HepG2 (cell line): Measurements from ENCODE around the gene SGF29. TPM values are rescaled to one million over a fixed set of nuclear protein-coding genes. Genes with fewer than 3 reads are reported as not detected.
"Not testable (repeated sequence)": the region's sequence is repeated elsewhere in the genome, so short reads cannot be mapped to it uniquely, and the experiment has no call there.

Experiments
- ATAC-seq: fragments of 200-7000 bp; cut with Tn5 transposase; 3 replicates; pipeline ENCODE4 v1.9.1; 2020; ENCODE audit warnings: mild to moderate bottlenecking, moderate library complexity
- BruUV-seq: library from RNA; stranded (reverse); fragments of 400-500 nt; replicated peaks from 2 replicates; lab custom pipeline; 2021; lab: Mats Ljungman, UMichigan
- CTCF ChIA-PET: fragments of 300-600 bp; formaldehyde crosslinking; extraction: SDS; loops from one replicate; lab custom pipeline; 2021; ENCODE audit warnings: low total read pairs, inconsistent platforms, low intra/inter-chr PET ratio; lab: Yijun Ruan, JAX
- POLR2A ChIA-PET: fragments of 350-600 bp; sonication (Branson Sonifier 250); formaldehyde crosslinking; loops from one replicate; lab custom pipeline; 2020; ENCODE audit warnings: antibody characterized with exemption, inconsistent platforms; lab: Yijun Ruan, JAX
- DNase-seq: peaks from one replicate; pipeline ENCODE4 v3.0.0-alpha.2; 2015; ENCODE audit warnings: low spot score
- FAIRE-seq: peaks from 3 replicates; lab custom pipeline; 2011; peaks lifted over from hg19 to GRCh38; lab: Jason Lieb, UNC
- H2AFZ ChIP-seq: one replicate; pipeline ENCODE4 v1.6.1; 2011; ENCODE audit warnings: low read length, inconsistent platforms
- H3K27ac ChIP-seq: fragments of 300-600 bp; 3 replicates; pipeline ENCODE4 v1.8.0; 2011; ENCODE audit warnings: mixed run types, mild to moderate bottlenecking, mixed read lengths, low read length, inconsistent platforms; ENCODE audit not compliant: insufficient read depth; ENCODE audit errors: extremely low read length
- H3K27me3 ChIP-seq, 2 experiments: fragments of 200-600 bp in 1 of 2; 2 replicates in 1 of 2; 3 replicates in 1 of 2; pipeline versions ENCODE4 v1.6.0 to v1.8.0; 2011; ENCODE audit warnings: low read length in 2 of 2, mild to moderate bottlenecking in 2 of 2, moderate library complexity in 2 of 2, inconsistent platforms in 1 of 2; ENCODE audit not compliant: insufficient read depth in 2 of 2, control insufficient read depth in 1 of 2
- H3K36me3 ChIP-seq, 2 experiments: fragments of 200-600 bp in 1 of 2; replicated peaks in 1 of 2; 2 replicates in 1 of 2; 3 replicates in 1 of 2; pipeline versions ENCODE4 v1.5.1 to v1.8.0; 2011; ENCODE audit warnings: low read length in 2 of 2, inconsistent platforms in 1 of 2; ENCODE audit not compliant: insufficient read depth in 2 of 2, control insufficient read depth in 1 of 2
- H3K4me1 ChIP-seq: 2 replicates; pipeline ENCODE4 v1.5.1; 2012; ENCODE audit warnings: low read length, inconsistent platforms; ENCODE audit not compliant: insufficient read depth
- H3K4me2 ChIP-seq: 2 replicates; pipeline ENCODE4 v1.6.0; 2011; ENCODE audit warnings: low read depth, low read length, inconsistent platforms
- H3K4me3 ChIP-seq, 3 experiments: fragments of 200-600 bp in 1 of 3; sonication (generic), shearing (Covaris generic) in 1 of 3; replicated peaks in 1 of 3; 2 replicates each; pipeline ENCODE4 v1.5.1; 2011 to 2016; ENCODE audit warnings: low read length in 3 of 3, inconsistent platforms in 2 of 3, low read depth in 2 of 3, mild to moderate bottlenecking in 2 of 3, control low read depth in 1 of 3, mixed read lengths in 1 of 3; ENCODE audit not compliant: insufficient read depth in 1 of 3
- H3K79me2 ChIP-seq: one replicate; pipeline ENCODE4 v1.6.1; 2011; ENCODE audit warnings: low read length, inconsistent platforms; ENCODE audit not compliant: insufficient read depth
- H3K9ac ChIP-seq: 2 replicates; pipeline ENCODE4 v1.6.0; 2011; ENCODE audit warnings: mild to moderate bottlenecking, low read depth, low read length, inconsistent platforms; ENCODE audit not compliant: insufficient read depth
- H3K9me3 ChIP-seq: 2 replicates; pipeline ENCODE4 v1.5.1; 2012; ENCODE audit warnings: mild to moderate bottlenecking, low read length
- H4K20me1 ChIP-seq: 2 replicates; pipeline ENCODE4 v1.6.0; 2011; ENCODE audit warnings: inconsistent platforms, mild to moderate bottlenecking, low read length, moderate library complexity; ENCODE audit not compliant: insufficient read depth
- GRHL1 ChIP-seq: sonication (generic); formaldehyde crosslinking; conservative IDR thresholded peaks from 2 replicates; pipeline ENCODE4 v1.8.0; 2022; ENCODE audit warnings: missing genetic modification reagents
- GTF2F1 ChIP-seq: fragments of 150-350 bp; IDR thresholded peaks from 2 replicates; pipeline ENCODE4 v1.6.1; 2014; ENCODE audit warnings: low read length
- KDM2A ChIP-seq: sonication (generic); formaldehyde crosslinking; IDR thresholded peaks from 2 replicates; pipeline ENCODE4 v1.4.0; 2020; ENCODE audit warnings: low read depth, missing genetic modification reagents, borderline replicate concordance
- NPAS2 ChIP-seq: sonication (generic); formaldehyde crosslinking; IDR thresholded peaks from 2 replicates; pipeline ENCODE4 v1.8.0; 2022; ENCODE audit warnings: mild to moderate bottlenecking, missing genetic modification reagents, borderline replicate concordance
- PHF5A ChIP-seq: IDR thresholded peaks from one replicate; pipeline ENCODE4 v1.6.1; 2018; ENCODE audit warnings: low read depth, missing genetic modification reagents; ENCODE audit not compliant: unreplicated experiment
- ZNF12 ChIP-seq: sonication (generic); formaldehyde crosslinking; IDR thresholded peaks from 2 replicates; pipeline ENCODE4 v1.5.0; 2020; ENCODE audit warnings: missing genetic modification reagents
- ZNF263 ChIP-seq: sonication (generic); formaldehyde crosslinking; IDR thresholded peaks from 2 replicates; pipeline ENCODE4 v1.4.0; 2020; ENCODE audit warnings: missing genetic modification reagents
- ZNF468 ChIP-seq: sonication (generic); formaldehyde crosslinking; IDR thresholded peaks from 2 replicates; pipeline ENCODE4 v1.8.0; 2022; ENCODE audit warnings: mild to moderate bottlenecking, moderate library complexity, missing genetic modification reagents
- ZNF724P ChIP-seq: sonication (generic); formaldehyde crosslinking; IDR thresholded peaks from 2 replicates; pipeline ENCODE4 v1.8.0; 2022; ENCODE audit warnings: missing genetic modification reagents, borderline replicate concordance
- ZNF75D ChIP-seq: sonication (generic); formaldehyde crosslinking; IDR thresholded peaks from 2 replicates; pipeline ENCODE4 v1.8.1; 2023; ENCODE audit warnings: missing genetic modification reagents, mild to moderate bottlenecking, borderline replicate concordance
- WGBS: methylation state at CpG from one replicate; pipeline ENCODE4 v1.1.6; 2017; ENCODE audit warnings: low lambda C conversion rate; 5-methylcytosine and 5-hydroxymethylcytosine counted together
- in situ Hi-C: cut with HindIII; loops from 2 replicates; pipeline ENCODE4 v1.10.0; 2017; ENCODE audit warnings: low pct_unique_long_range_greater_than_20kb; ENCODE audit not compliant: extremely low pct_ligation_motif_present
- intact Hi-C: fragments of 100-400 bp; cut with micrococcal nuclease; formaldehyde crosslinking; loops from one replicate; pipeline ENCODE4 v1.10.0; 2022; ENCODE audit not compliant: unreplicated experiment
- polyA plus RNA-seq, 8 experiments: library from polyadenylated mRNA; depleted of rRNA in 3 of 8; stranded (reverse) in 7 of 8; unstranded in 1 of 8; fragments of >200 nt; fragmentation: Illumina TruSeq in 4 of 8; extraction: Trizol in 4 of 8; gene quantifications; 2 replicates each; pipeline versions ENCODE4 v1.2.1 to v1.2.3, GENCODE V29; 2011 to 2016; ENCODE audit warnings: low read depth in 4 of 8, missing spikeins in 1 of 8, mixed read lengths in 1 of 8; ENCODE audit not compliant: insufficient read depth in 1 of 8
- total RNA-seq, 5 experiments: library from RNA; depleted of rRNA; stranded (reverse); fragments of >200 nt; fragmentation: Illumina TruSeq; extraction: Trizol; gene quantifications; 2 replicates each; pipeline ENCODE4 v1.2.3, GENCODE V29; 2016; ENCODE audit warnings: low read depth in 1 of 5
- TF ChIP-seq, protein P1 (sequence below): sonication (generic); formaldehyde crosslinking; conservative IDR thresholded peaks from 2 replicates; pipeline ENCODE4 v1.4.0; 2020; ENCODE audit warnings: mild to moderate bottlenecking, missing genetic modification reagents, moderate library complexity
- TF ChIP-seq, protein P2 (sequence below): sonication (generic); formaldehyde crosslinking; IDR thresholded peaks from 2 replicates; pipeline ENCODE4 v1.8.1; 2023; ENCODE audit warnings: mild to moderate bottlenecking, missing genetic modification reagents

Gene SGF29
- total and polyA plus RNA-seq, 2 of the 13 experiments (the other 11 are each of a cell fraction or from before 2014, with no cell fraction given) = 5.0 to 29.4 TPM

- H3K27ac ChIP-seq, H3K9me3 ChIP-seq, H3K79me2 ChIP-seq, in situ Hi-C loops, H3K9ac ChIP-seq, H3K4me3 ChIP-seq, intact Hi-C loops, CTCF ChIA-PET, FAIRE-seq, BruUV-seq, POLR2A ChIA-PET, H4K20me1 ChIP-seq, H3K36me3 ChIP-seq, DNase-seq, H2AFZ ChIP-seq, H3K27me3 ChIP-seq, H3K4me2 ChIP-seq: not testable (repeated sequence)
- peak; percentile 12 for ATAC-seq
- WGBS = 7% methylated on average over 6 of the region's 10 CpGs
- TF ChIP-seq ZNF263 = peak; percentile 81
- H3K4me1 ChIP-seq = peaks cover 22% of the 10 kb centered on the region
Observed at GRCh38 chr16:28602062-28602461, 48.3 kb downstream of the SGF29 start.

DNA sequence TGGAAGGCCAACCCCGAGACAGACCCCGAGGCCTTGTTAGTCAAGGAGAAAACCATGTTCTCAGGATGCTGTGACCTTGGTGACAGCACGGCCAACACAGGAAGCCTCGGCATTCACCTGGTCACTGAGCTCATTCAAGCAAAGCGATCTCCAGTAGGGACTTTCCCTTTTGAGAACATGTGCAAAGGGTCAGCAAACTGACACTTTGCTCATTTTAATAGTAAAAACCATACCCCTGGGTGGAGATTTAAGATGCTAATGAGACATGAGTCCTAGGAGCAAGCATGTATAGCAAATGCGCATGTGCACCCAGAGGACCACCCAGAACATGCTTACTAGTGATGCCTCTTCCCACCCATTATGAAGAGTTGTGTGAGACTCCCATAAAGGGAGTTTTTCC is 48.8 kb downstream of the SGF29 start:
- peaks cover 18% of the 10 kb centered on the region for H3K4me1 ChIP-seq
- 35% methylated on average over 4 of the region's 6 CpGs for WGBS
- ATAC-seq = no peak
- intact Hi-C loops = no loop called here
- H3K9me3 ChIP-seq = no peaks in the 10 kb centered on the region
- H3K27me3 ChIP-seq = no peaks in the 10 kb centered on the region
- no peak overlapping the region for H3K9ac ChIP-seq
- no peak for DNase-seq
- no TSS peak for BruUV-seq
- H3K27ac ChIP-seq = no peak overlapping the region
- peaks cover 0 to 11% of the 10 kb centered on the region in 2 experiments; a peak in 3 of 5 replicates for H3K36me3 ChIP-seq
- ChIA-PET CTCF (no interaction called here), POLR2A (no interaction called here)
- no peaks in the 10 kb centered on the region for H3K79me2 ChIP-seq
- no peak overlapping the region for H3K4me2 ChIP-seq
- no peak for FAIRE-seq
- no peak overlapping the region for H2AFZ ChIP-seq
- no peaks in the 10 kb centered on the region for H4K20me1 ChIP-seq
- in situ Hi-C loops = no loop called here
- no peak overlapping the region for H3K4me3 ChIP-seq
- TF ChIP-seq NPAS2 (no peak), ZNF724P (CRISPR knock-in tag) (no peak), GTF2F1 (no peak), GRHL1 (CRISPR knock-in tag) (no peak), ZNF75D (CRISPR knock-in tag) (no peak), KDM2A (CRISPR knock-in tag) (no peak), ZNF468 (CRISPR knock-in tag) (no peak), ZNF12 (CRISPR knock-in tag) (no peak), PHF5A (CRISPR knock-in tag) (no peak)
- TF ChIP-seq, protein P1, sequence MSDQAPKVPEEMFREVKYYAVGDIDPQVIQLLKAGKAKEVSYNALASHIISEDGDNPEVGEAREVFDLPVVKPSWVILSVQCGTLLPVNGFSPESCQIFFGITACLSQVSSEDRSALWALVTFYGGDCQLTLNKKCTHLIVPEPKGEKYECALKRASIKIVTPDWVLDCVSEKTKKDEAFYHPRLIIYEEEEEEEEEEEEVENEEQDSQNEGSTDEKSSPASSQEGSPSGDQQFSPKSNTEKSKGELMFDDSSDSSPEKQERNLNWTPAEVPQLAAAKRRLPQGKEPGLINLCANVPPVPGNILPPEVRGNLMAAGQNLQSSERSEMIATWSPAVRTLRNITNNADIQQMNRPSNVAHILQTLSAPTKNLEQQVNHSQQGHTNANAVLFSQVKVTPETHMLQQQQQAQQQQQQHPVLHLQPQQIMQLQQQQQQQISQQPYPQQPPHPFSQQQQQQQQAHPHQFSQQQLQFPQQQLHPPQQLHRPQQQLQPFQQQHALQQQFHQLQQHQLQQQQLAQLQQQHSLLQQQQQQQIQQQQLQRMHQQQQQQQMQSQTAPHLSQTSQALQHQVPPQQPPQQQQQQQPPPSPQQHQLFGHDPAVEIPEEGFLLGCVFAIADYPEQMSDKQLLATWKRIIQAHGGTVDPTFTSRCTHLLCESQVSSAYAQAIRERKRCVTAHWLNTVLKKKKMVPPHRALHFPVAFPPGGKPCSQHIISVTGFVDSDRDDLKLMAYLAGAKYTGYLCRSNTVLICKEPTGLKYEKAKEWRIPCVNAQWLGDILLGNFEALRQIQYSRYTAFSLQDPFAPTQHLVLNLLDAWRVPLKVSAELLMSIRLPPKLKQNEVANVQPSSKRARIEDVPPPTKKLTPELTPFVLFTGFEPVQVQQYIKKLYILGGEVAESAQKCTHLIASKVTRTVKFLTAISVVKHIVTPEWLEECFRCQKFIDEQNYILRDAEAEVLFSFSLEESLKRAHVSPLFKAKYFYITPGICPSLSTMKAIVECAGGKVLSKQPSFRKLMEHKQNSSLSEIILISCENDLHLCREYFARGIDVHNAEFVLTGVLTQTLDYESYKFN = no peak
- TF ChIP-seq, protein P2, sequence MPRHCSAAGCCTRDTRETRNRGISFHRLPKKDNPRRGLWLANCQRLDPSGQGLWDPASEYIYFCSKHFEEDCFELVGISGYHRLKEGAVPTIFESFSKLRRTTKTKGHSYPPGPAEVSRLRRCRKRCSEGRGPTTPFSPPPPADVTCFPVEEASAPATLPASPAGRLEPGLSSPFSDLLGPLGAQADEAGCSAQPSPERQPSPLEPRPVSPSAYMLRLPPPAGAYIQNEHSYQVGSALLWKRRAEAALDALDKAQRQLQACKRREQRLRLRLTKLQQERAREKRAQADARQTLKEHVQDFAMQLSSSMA (CRISPR knock-in tag) = no peak
